ENCODE results near the gene EPB41L2. TPM values are rescaled to one million over a fixed set of nuclear protein-coding genes. Genes with fewer than 3 reads are reported as not detected.

EPB41L2 gene
- total RNA-seq, 6 donors from 2014 or later = 68.7 to 201 (median 98.2) TPM

GRCh38 chr6:131083687-131084086 lies 20.6 kb upstream of the EPB41L2 start:
- DNase-seq (no peak), ATAC-seq (ENCODE audit: low FRiP score in 2 of 2) (no peak)
- Histone ChIP-seq H3K27ac (no peak overlapping the region), H3K4me1 (no peaks in the 10 kb centered on the region), H3K36me3 (no peaks in the 10 kb centered on the region), H3K4me3 (no peak overlapping the region), H3K9me3 (peaks cover 0 to 4% (median 0%) of the 10 kb centered on the region in 4 donors), H3K27me3 (no peaks in the 10 kb centered on the region)
- TF ChIP-seq EP300 (IDR thresholded peaks at IDR 0.05) (no peak), CTCF (IDR thresholded peaks at IDR 0.05) (no peak), POLR2A (IDR thresholded peaks at IDR 0.05) (no peak), POLR2AphosphoS5 (IDR thresholded peaks at IDR 0.05) (no peak)
- 78 to 89% methylated on average over 3 of the region's 3 CpGs for WGBS, 2 donors

- no peak for DNase-seq
- TF ChIP-seq EP300 (IDR thresholded peaks at IDR 0.05) (no peak), CTCF (IDR thresholded peaks at IDR 0.05) (no peak), POLR2A (IDR thresholded peaks at IDR 0.05) (no peak), POLR2AphosphoS5 (IDR thresholded peaks at IDR 0.05) (no peak)
- peaks cover 0 to 4% (median 0%) of the 10 kb centered on the region in 4 donors for H3K9me3 ChIP-seq
- H3K4me3 ChIP-seq = no peak overlapping the region
- 50 to 63% methylated on average over 1 of the region's 1 CpG for WGBS, 2 donors
- H3K27me3 ChIP-seq = no peaks in the 10 kb centered on the region
- H3K27ac ChIP-seq = no peak overlapping the region
- no peaks in the 10 kb centered on the region for H3K36me3 ChIP-seq
- no peaks in the 10 kb centered on the region for H3K4me1 ChIP-seq
- no peak for ATAC-seq (ENCODE audit: low FRiP score in 2 of 2)
Observed at GRCh38 chr6:131082335-131082734, 19.3 kb upstream of the EPB41L2 start.

GRCh38 chr6:131080084-131080483 lies 17.0 kb upstream of the EPB41L2 start:
- H3K27me3 ChIP-seq = no peaks in the 10 kb centered on the region
- 88 to 90% methylated on average over 6 of the region's 6 CpGs for WGBS, 2 donors
- H3K27ac ChIP-seq = no peak overlapping the region
- DNase-seq (no peak), ATAC-seq (ENCODE audit: low FRiP score in 2 of 2) (no peak)
- TF ChIP-seq EP300 (IDR thresholded peaks at IDR 0.05) = no peak
- TF ChIP-seq POLR2AphosphoS5 (IDR thresholded peaks at IDR 0.05) = no peak
- TF ChIP-seq CTCF (IDR thresholded peaks at IDR 0.05) = no peak
- TF ChIP-seq POLR2A (IDR thresholded peaks at IDR 0.05) = no peak
- H3K4me1 ChIP-seq = no peaks in the 10 kb centered on the region
- H3K4me3 ChIP-seq = no peak overlapping the region
- H3K9me3 ChIP-seq = no peaks in the 10 kb centered on the region
- no peaks in the 10 kb centered on the region for H3K36me3 ChIP-seq

GRCh38 chr6:131073577-131073976 lies 10.5 kb upstream of the EPB41L2 start:
- no peak for TF ChIP-seq POLR2A (IDR thresholded peaks at IDR 0.05)
- no peak for TF ChIP-seq POLR2AphosphoS5 (IDR thresholded peaks at IDR 0.05)
- no peak for TF ChIP-seq CTCF (IDR thresholded peaks at IDR 0.05)
- TF ChIP-seq EP300 (IDR thresholded peaks at IDR 0.05) = no peak
- DNase-seq = no peak
- H3K27ac ChIP-seq = no peak overlapping the region
- no peak overlapping the region for H3K4me3 ChIP-seq
- no peaks in the 10 kb centered on the region for H3K9me3 ChIP-seq
- WGBS, 2 donors = 90 to 91% methylated on average over 2 of the region's 2 CpGs
- ATAC-seq (ENCODE audit: low FRiP score in 2 of 2) = no peak
- H3K4me1 ChIP-seq = no peaks in the 10 kb centered on the region
- no peaks in the 10 kb centered on the region for H3K27me3 ChIP-seq
- H3K36me3 ChIP-seq = no peaks in the 10 kb centered on the region

GRCh38 chr6:131070061-131070460 lies 7.0 kb upstream of the EPB41L2 start:
- H3K36me3 ChIP-seq = no peaks in the 10 kb centered on the region
- ATAC-seq (ENCODE audit: low FRiP score in 2 of 2) (no peak), DNase-seq (no peak)
- 94 to 96% methylated on average over 3 of the region's 3 CpGs for WGBS, 2 donors
- no peak overlapping the region for H3K27ac ChIP-seq
- no peak overlapping the region for H3K4me3 ChIP-seq
- TF ChIP-seq CTCF (IDR thresholded peaks at IDR 0.05) = no peak
- TF ChIP-seq POLR2AphosphoS5 (IDR thresholded peaks at IDR 0.05) = no peak
- TF ChIP-seq POLR2A (IDR thresholded peaks at IDR 0.05) = no peak
- no peak for TF ChIP-seq EP300 (IDR thresholded peaks at IDR 0.05)
- H3K9me3 ChIP-seq = no peaks in the 10 kb centered on the region
- H3K27me3 ChIP-seq = no peaks in the 10 kb centered on the region
- no peaks in the 10 kb centered on the region for H3K4me1 ChIP-seq

Measured in upper lobe of left lung (tissue), 6 donors.